Smooth muscle cell (in vitro differentiated cells): ENCODE data around the gene PRCP. TPM values are rescaled to one million over a fixed set of nuclear protein-coding genes. Genes with fewer than 3 reads are reported as not detected.

Experiments
- DNase-seq: peaks from one replicate; lab custom pipeline; 2025; ENCODE audit not compliant: unreplicated experiment; lab: John Stamatoyannopoulos, UW
- H2AFZ ChIP-seq: fragments of 200-600 bp; sonication (generic); 2 replicates; pipeline ENCODE4 v1.6.0; 2016; ENCODE audit warnings: antibody characterized with exemption, low read depth, mild to moderate bottlenecking
- H3F3A ChIP-seq: fragments of 200-600 bp; sonication (generic); 2 replicates; pipeline ENCODE4 v1.6.0; 2017; ENCODE audit warnings: antibody characterized with exemption, low read depth
- H3K27ac ChIP-seq: fragments of 200-600 bp; sonication (generic); 2 replicates; pipeline ENCODE4 v1.5.1; 2016; ENCODE audit warnings: low read depth, mild to moderate bottlenecking
- H3K27me3 ChIP-seq: fragments of 200-600 bp; sonication (generic); 2 replicates; pipeline ENCODE4 v1.6.1; 2016; ENCODE audit warnings: low read depth, mild to moderate bottlenecking
- H3K36me3 ChIP-seq: fragments of 200-600 bp; sonication (generic); 2 replicates; pipeline ENCODE4 v1.5.1; 2016; ENCODE audit warnings: low read depth
- H3K4me1 ChIP-seq: fragments of 200-600 bp; sonication (generic); 2 replicates; pipeline ENCODE4 v1.5.1; 2016; ENCODE audit warnings: low read depth
- H3K4me2 ChIP-seq: fragments of 200-600 bp; sonication (generic); 2 replicates; pipeline ENCODE4 v1.6.0; 2016; ENCODE audit warnings: mild to moderate bottlenecking
- H3K4me3 ChIP-seq: fragments of 200-600 bp; sonication (generic); 2 replicates; pipeline ENCODE4 v1.5.1; 2016; ENCODE audit warnings: mild to moderate bottlenecking
- H3K79me2 ChIP-seq: fragments of 200-600 bp; sonication (generic); 2 replicates; pipeline ENCODE4 v1.6.0; 2016; ENCODE audit warnings: low read depth, mild to moderate bottlenecking
- H3K9ac ChIP-seq: fragments of 200-600 bp; sonication (generic); 2 replicates; pipeline ENCODE4 v1.6.0; 2016; ENCODE audit warnings: low read depth
- H3K9me3 ChIP-seq: fragments of 200-600 bp; sonication (generic); replicated peaks from 2 replicates; pipeline ENCODE4 v1.5.1; 2016; ENCODE audit warnings: low read depth
- H4K20me1 ChIP-seq: fragments of 200-600 bp; sonication (generic); 2 replicates; pipeline ENCODE4 v1.6.0; 2016; ENCODE audit warnings: low read depth
- WGBS: methylation state at CpG from one replicate; pipeline ENCODE4 v1.1.7; 2016; ENCODE audit warnings: low lambda C conversion rate; 5-methylcytosine and 5-hydroxymethylcytosine counted together
- polyA plus RNA-seq: library from polyadenylated mRNA; unstranded; fragments of >200 nt; fragmentation: Nextera tagmentation; extraction: Ambion mirVana; gene quantifications from 2 replicates; pipeline ENCODE4 v1.2.1, GENCODE V29; 2016
- total RNA-seq: library from RNA; depleted of rRNA; stranded (reverse); fragments of >200 nt; gene quantifications from 2 replicates; pipeline ENCODE4 v1.2.3, GENCODE V29; 2014
- TF ChIP-seq, protein P1 (sequence below): fragments of 200-600 bp; sonication (generic); IDR thresholded peaks from 2 replicates; pipeline ENCODE4 v1.5.1; 2017; ENCODE audit warnings: borderline replicate concordance, mild to moderate bottlenecking, antibody characterized with exemption; ENCODE audit not compliant: insufficient read depth, poor library complexity, severe bottlenecking

PRCP gene
- total and polyA plus RNA-seq, 2 experiments from 2014 or later: 78.8 to 84.0 TPM

GRCh38 chr11:82815406-82815805 is 84.8 kb downstream of the PRCP start:
- H3K27me3 ChIP-seq: peaks cover 12% of the 10 kb centered on the region
- H4K20me1 ChIP-seq: no peaks in the 10 kb centered on the region
- no peak for DNase-seq
- H3K36me3 ChIP-seq: no peaks in the 10 kb centered on the region
- 89% methylated on average over 2 of the region's 2 CpGs for WGBS
- no peak overlapping the region for H3K27ac ChIP-seq
- no peaks in the 10 kb centered on the region for H3K79me2 ChIP-seq
- no peak overlapping the region for H2AFZ ChIP-seq
- H3K9me3 ChIP-seq: no peaks in the 10 kb centered on the region
- no peaks in the 10 kb centered on the region for H3K4me1 ChIP-seq
- no peak overlapping the region for H3K4me2 ChIP-seq
- TF ChIP-seq, protein P1, sequence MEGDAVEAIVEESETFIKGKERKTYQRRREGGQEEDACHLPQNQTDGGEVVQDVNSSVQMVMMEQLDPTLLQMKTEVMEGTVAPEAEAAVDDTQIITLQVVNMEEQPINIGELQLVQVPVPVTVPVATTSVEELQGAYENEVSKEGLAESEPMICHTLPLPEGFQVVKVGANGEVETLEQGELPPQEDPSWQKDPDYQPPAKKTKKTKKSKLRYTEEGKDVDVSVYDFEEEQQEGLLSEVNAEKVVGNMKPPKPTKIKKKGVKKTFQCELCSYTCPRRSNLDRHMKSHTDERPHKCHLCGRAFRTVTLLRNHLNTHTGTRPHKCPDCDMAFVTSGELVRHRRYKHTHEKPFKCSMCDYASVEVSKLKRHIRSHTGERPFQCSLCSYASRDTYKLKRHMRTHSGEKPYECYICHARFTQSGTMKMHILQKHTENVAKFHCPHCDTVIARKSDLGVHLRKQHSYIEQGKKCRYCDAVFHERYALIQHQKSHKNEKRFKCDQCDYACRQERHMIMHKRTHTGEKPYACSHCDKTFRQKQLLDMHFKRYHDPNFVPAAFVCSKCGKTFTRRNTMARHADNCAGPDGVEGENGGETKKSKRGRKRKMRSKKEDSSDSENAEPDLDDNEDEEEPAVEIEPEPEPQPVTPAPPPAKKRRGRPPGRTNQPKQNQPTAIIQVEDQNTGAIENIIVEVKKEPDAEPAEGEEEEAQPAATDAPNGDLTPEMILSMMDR: no peak
- H3K4me3 ChIP-seq: no peak overlapping the region
- no peak overlapping the region for H3K9ac ChIP-seq
- H3F3A ChIP-seq: no peaks in the 10 kb centered on the region

GRCh38 chr11:82814379-82814778 is 85.9 kb downstream of the PRCP start:
- no peak overlapping the region for H3K4me2 ChIP-seq
- H3K79me2 ChIP-seq: no peaks in the 10 kb centered on the region
- H3K36me3 ChIP-seq: no peaks in the 10 kb centered on the region
- no peaks in the 10 kb centered on the region for H3F3A ChIP-seq
- H3K9ac ChIP-seq: no peak overlapping the region
- no peak overlapping the region for H2AFZ ChIP-seq
- H4K20me1 ChIP-seq: no peaks in the 10 kb centered on the region
- H3K27me3 ChIP-seq: peaks cover 14% of the 10 kb centered on the region
- TF ChIP-seq, protein P1: no peak
- H3K27ac ChIP-seq: no peak overlapping the region
- H3K4me1 ChIP-seq: no peaks in the 10 kb centered on the region
- 75% methylated on average over 4 of the region's 4 CpGs for WGBS
- no peak for DNase-seq
- H3K4me3 ChIP-seq: no peak overlapping the region
- no peaks in the 10 kb centered on the region for H3K9me3 ChIP-seq

- DNase-seq: no peak
- no peaks in the 10 kb centered on the region for H3F3A ChIP-seq
- no peaks in the 10 kb centered on the region for H3K4me1 ChIP-seq
- H3K4me2 ChIP-seq: no peak overlapping the region
- H2AFZ ChIP-seq: no peak overlapping the region
- H3K9ac ChIP-seq: no peak overlapping the region
- H3K79me2 ChIP-seq: no peaks in the 10 kb centered on the region
- no peaks in the 10 kb centered on the region for H4K20me1 ChIP-seq
- H3K4me3 ChIP-seq: no peak overlapping the region
- H3K36me3 ChIP-seq: no peaks in the 10 kb centered on the region
- H3K27ac ChIP-seq: no peak overlapping the region
- peaks cover 38% of the 10 kb centered on the region for H3K27me3 ChIP-seq
- TF ChIP-seq, protein P1: no peak
- 88% methylated on average over 8 of the region's 8 CpGs for WGBS
- H3K9me3 ChIP-seq: no peaks in the 10 kb centered on the region
Measured at GRCh38 chr11:82811369-82811768, 88.9 kb downstream of the PRCP start.

DNA sequence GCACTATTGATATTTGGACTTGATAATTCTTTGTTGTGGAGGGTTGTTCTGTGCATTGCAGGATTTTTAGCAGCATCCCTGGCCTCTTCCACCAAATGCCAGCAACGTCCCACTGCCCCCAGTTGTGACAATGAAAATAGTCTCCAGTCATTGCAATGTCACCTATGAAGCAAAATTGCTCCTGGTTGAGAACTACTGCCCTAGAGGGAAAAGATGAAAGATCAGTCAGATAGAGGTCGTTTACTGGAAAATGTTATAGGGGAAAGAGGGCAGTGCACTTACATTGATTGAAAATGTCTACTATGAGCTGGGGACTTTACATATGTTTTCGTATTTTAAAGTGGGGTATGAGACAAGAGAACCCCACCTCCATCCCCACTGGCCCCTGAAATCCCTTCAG is 89.5 kb downstream of the PRCP start:
- Histone ChIP-seq H3K27ac (no peak overlapping the region), H3K36me3 (no peaks in the 10 kb centered on the region), H4K20me1 (no peaks in the 10 kb centered on the region), H3K4me2 (no peak overlapping the region), H3K9ac (no peak overlapping the region), H3K4me3 (no peak overlapping the region), H3F3A (no peaks in the 10 kb centered on the region), H3K4me1 (no peaks in the 10 kb centered on the region), H3K9me3 (no peaks in the 10 kb centered on the region), H3K79me2 (no peaks in the 10 kb centered on the region), H2AFZ (no peak overlapping the region), H3K27me3 (peaks cover 34% of the 10 kb centered on the region)
- TF ChIP-seq, protein P1: no peak
- no peak for DNase-seq
- WGBS: 67% methylated on average over 3 of the region's 3 CpGs
